Measurements from ENCODE around the gene DCTN4.
"Not testable (repeated sequence)": the region's sequence is repeated elsewhere in the genome, so short reads cannot be mapped to it uniquely, and the experiment has no call there.

DCTN4 gene

DNA sequence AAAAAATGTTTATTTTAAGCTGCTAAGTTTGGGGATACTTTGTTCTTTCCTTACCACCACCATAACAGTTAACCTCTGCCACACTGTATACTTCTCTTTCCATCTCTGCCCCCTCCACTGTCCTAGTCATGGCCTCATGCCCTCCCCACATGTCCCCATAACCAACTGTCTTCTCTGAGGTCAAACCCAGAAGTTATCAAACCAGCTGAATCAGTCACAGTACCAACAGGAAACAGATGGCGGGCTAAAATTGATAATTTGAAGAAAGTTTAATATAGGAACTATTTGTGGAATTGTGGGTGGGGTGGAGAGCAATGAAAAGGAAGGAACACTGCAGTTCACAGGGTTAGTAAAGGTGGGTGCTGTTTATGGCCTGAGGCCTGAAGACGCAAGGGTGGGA, 5.7 kb upstream of the DCTN4 start:
- Mint-ChIP-seq H3K9me3 (no peaks in the 10 kb centered on the region), H3K4me1 (ENCODE audit: low read depth) (peaks cover 4% of the 10 kb centered on the region), H3K36me3 (ENCODE audit: low read depth) (no peaks in the 10 kb centered on the region), H3K27me3 (no peaks in the 10 kb centered on the region), H3K27ac (no peak overlapping the region), H3K4me3 (no peak overlapping the region)

GRCh38 chr5:150763023-150763769, 4.4 kb upstream of the DCTN4 start:
- Mint-ChIP-seq H3K36me3 (ENCODE audit: low read depth) (no peaks in the 10 kb centered on the region), H3K9me3 (no peaks in the 10 kb centered on the region), H3K27me3 (no peaks in the 10 kb centered on the region), H3K27ac (no peak overlapping the region), H3K4me1 (ENCODE audit: low read depth) (peaks cover 10% of the 10 kb centered on the region), H3K4me3 (no peak overlapping the region)

DNA sequence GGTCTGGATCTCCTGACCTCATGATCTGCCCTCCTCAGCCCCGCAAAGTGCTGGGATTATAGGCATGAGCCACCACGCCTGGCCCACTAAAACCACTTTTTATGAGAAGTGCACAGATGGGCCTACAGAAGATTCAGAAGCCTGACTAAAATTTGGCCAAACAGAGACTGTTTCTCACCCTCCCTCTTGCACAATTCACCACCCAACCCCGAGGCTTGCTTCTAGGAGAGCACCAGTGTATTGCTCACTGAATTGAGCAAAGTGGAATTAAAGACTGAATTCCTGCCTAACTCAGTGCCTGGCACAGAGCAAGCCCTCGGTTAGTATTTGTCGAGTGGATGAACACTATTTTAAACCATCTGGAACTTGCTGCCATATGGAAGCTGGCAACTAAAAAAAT, 3.4 kb upstream of the DCTN4 start:
- H3K36me3 Mint-ChIP-seq (ENCODE audit: low read depth), result peaks cover 1% of the 10 kb centered on the region
- H3K27me3 Mint-ChIP-seq, result no peaks in the 10 kb centered on the region
- no peak overlapping the region for H3K27ac Mint-ChIP-seq
- H3K9me3 Mint-ChIP-seq, result no peaks in the 10 kb centered on the region
- H3K4me1 Mint-ChIP-seq (ENCODE audit: low read depth), result peaks cover 13% of the 10 kb centered on the region
- H3K4me3 Mint-ChIP-seq, result no peak overlapping the region

- no peak overlapping the region for H3K4me3 Mint-ChIP-seq
- H3K9me3 Mint-ChIP-seq, result no peaks in the 10 kb centered on the region
- no peak overlapping the region for H3K27ac Mint-ChIP-seq
- H3K36me3 Mint-ChIP-seq (ENCODE audit: low read depth), result peaks cover 24% of the 10 kb centered on the region
- H3K27me3 Mint-ChIP-seq, result no peaks in the 10 kb centered on the region
- H3K4me1 Mint-ChIP-seq (ENCODE audit: low read depth), result peaks cover 33% of the 10 kb centered on the region
Measured at GRCh38 chr5:150759334-150759583, 442 bp upstream of the DCTN4 start.

DNA sequence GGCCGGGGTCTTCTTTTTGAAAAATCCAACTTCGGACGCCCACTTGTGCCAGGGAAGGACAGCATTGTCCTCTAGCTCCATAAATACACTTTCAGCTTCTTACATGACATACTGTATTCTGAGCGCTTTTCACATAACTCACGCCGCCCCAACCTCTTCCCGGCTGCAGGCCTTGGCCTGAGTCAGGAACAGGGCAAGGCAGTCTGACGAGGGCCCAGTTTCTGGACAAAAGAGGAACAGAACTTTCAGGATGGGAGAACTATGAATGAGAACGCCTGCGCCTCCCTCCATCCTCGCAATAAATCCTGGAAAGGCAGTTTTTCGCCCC, 650 bp downstream of the DCTN4 start:
- Mint-ChIP-seq H3K36me3 (ENCODE audit: low read depth) (peaks cover 35% of the 10 kb centered on the region), H3K9me3 (no peaks in the 10 kb centered on the region), H3K27ac (no peak overlapping the region), H3K4me1 (ENCODE audit: low read depth) (peaks cover 38% of the 10 kb centered on the region), H3K27me3 (no peaks in the 10 kb centered on the region), H3K4me3 (no peak overlapping the region)

GRCh38 chr5:150757087-150757649, 1.6 kb downstream of the DCTN4 start:
- no peaks in the 10 kb centered on the region for H3K27me3 Mint-ChIP-seq
- peak overlapping the region; percentile 74 for H3K27ac Mint-ChIP-seq
- no peak overlapping the region for H3K4me3 Mint-ChIP-seq
- peaks cover 45% of the 10 kb centered on the region for H3K36me3 Mint-ChIP-seq (ENCODE audit: low read depth)
- peaks cover 43% of the 10 kb centered on the region for H3K4me1 Mint-ChIP-seq (ENCODE audit: low read depth)
- no peaks in the 10 kb centered on the region for H3K9me3 Mint-ChIP-seq

- Mint-ChIP-seq H3K9me3 (no peaks in the 10 kb centered on the region), H3K27me3 (no peaks in the 10 kb centered on the region), H3K27ac (no peak overlapping the region), H3K4me1 (ENCODE audit: low read depth) (peaks cover 51% of the 10 kb centered on the region), H3K36me3 (ENCODE audit: low read depth) (peaks cover 69% of the 10 kb centered on the region), H3K4me3 (no peak overlapping the region)
Measured at GRCh38 chr5:150753863-150754262, 5.0 kb downstream of the DCTN4 start.

GRCh38 chr5:150753463-150753862, 5.4 kb downstream of the DCTN4 start:
- Mint-ChIP-seq H3K27ac (no peak overlapping the region), H3K27me3 (no peaks in the 10 kb centered on the region), H3K36me3 (ENCODE audit: low read depth) (peaks cover 70% of the 10 kb centered on the region), H3K9me3 (no peaks in the 10 kb centered on the region), H3K4me1 (ENCODE audit: low read depth) (peaks cover 51% of the 10 kb centered on the region), H3K4me3 (no peak overlapping the region)

- no peak overlapping the region for H3K4me3 Mint-ChIP-seq
- no peak overlapping the region for H3K27ac Mint-ChIP-seq
- H3K36me3 Mint-ChIP-seq (ENCODE audit: low read depth), result peaks cover 66% of the 10 kb centered on the region
- H3K4me1 Mint-ChIP-seq (ENCODE audit: low read depth), result peaks cover 46% of the 10 kb centered on the region
- H3K9me3 Mint-ChIP-seq, result no peaks in the 10 kb centered on the region
- H3K27me3 Mint-ChIP-seq, result no peaks in the 10 kb centered on the region
Measured at GRCh38 chr5:150751096-150751891, 7.5 kb downstream of the DCTN4 start.

DNA sequence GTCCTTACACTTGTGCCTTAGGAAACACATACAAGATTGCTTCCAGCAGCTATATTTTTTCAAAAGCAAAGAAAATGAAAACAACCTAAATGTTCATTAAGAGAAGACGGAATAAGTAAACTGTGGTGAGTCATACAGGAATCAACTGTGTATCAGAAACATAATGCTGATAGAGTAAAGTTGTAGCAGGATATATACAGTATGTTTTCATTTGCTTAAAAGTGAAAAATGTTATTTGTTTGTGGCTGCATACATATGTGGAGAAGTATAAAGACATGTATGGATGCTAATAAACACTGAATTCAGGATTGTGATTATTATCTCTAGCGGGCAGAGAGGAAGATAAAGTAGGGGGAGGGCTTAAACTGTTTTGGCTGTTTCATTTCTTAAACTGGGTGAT, 8.3 kb downstream of the DCTN4 start:
- H3K4me1 Mint-ChIP-seq (ENCODE audit: low read depth), result peaks cover 42% of the 10 kb centered on the region
- H3K4me3 Mint-ChIP-seq, result no peak overlapping the region
- H3K36me3 Mint-ChIP-seq (ENCODE audit: low read depth), result peaks cover 63% of the 10 kb centered on the region
- no peaks in the 10 kb centered on the region for H3K9me3 Mint-ChIP-seq
- no peaks in the 10 kb centered on the region for H3K27me3 Mint-ChIP-seq
- no peak overlapping the region for H3K27ac Mint-ChIP-seq

GRCh38 chr5:150743142-150743488, 15.7 kb downstream of the DCTN4 start:
- H3K4me3 Mint-ChIP-seq, H3K9me3 Mint-ChIP-seq, H3K27ac Mint-ChIP-seq, H3K27me3 Mint-ChIP-seq: not testable (repeated sequence)
- Mint-ChIP-seq H3K36me3 (ENCODE audit: low read depth) (peaks cover 46% of the 10 kb centered on the region), H3K4me1 (ENCODE audit: low read depth) (peaks cover 66% of the 10 kb centered on the region)

- peaks cover 72% of the 10 kb centered on the region for H3K4me1 Mint-ChIP-seq (ENCODE audit: low read depth)
- not testable (repeated sequence) for H3K9me3 Mint-ChIP-seq, H3K27me3 Mint-ChIP-seq
- peak overlapping the region; percentile 74 for H3K27ac Mint-ChIP-seq
- H3K36me3 Mint-ChIP-seq (ENCODE audit: low read depth), result peaks cover 49% of the 10 kb centered on the region
- peak overlapping the region; percentile 60 for H3K4me3 Mint-ChIP-seq
Measured at GRCh38 chr5:150742455-150743141, 16.2 kb downstream of the DCTN4 start.

- H3K36me3 Mint-ChIP-seq (ENCODE audit: low read depth), result peaks cover 63% of the 10 kb centered on the region
- H3K9me3 Mint-ChIP-seq, result peaks cover 6% of the 10 kb centered on the region
- no peaks in the 10 kb centered on the region for H3K27me3 Mint-ChIP-seq
- H3K4me3 Mint-ChIP-seq, result no peak overlapping the region
- no peak overlapping the region for H3K27ac Mint-ChIP-seq
- H3K4me1 Mint-ChIP-seq (ENCODE audit: low read depth), result peaks cover 84% of the 10 kb centered on the region
Measured at GRCh38 chr5:150740992-150741391, 17.8 kb downstream of the DCTN4 start.

- Mint-ChIP-seq H3K9me3 (peaks cover 6% of the 10 kb centered on the region), H3K4me3 (no peak overlapping the region), H3K27me3 (no peaks in the 10 kb centered on the region), H3K27ac (no peak overlapping the region), H3K4me1 (ENCODE audit: low read depth) (peaks cover 88% of the 10 kb centered on the region), H3K36me3 (ENCODE audit: low read depth) (peaks cover 75% of the 10 kb centered on the region)
Measured at GRCh38 chr5:150738862-150739261, 20.0 kb downstream of the DCTN4 start.
